GM12875 (cell line): ENCODE data around the gene UBAP2L.
"Not testable (repeated sequence)": the region's sequence is repeated elsewhere in the genome, so short reads cannot be mapped to it uniquely, and the experiment has no call there.

ENCODE experiments used
- H3K4me3 ChIP-seq: one replicate; pipeline ENCODE4 v1.5.1; 2011; ENCODE audit warnings: low read depth, low read length, control low read depth
- TF ChIP-seq, protein P1 (sequence below): IDR thresholded peaks from 2 replicates; pipeline ENCODE4 v1.5.1; 2011; ENCODE audit warnings: low read depth, mild to moderate bottlenecking, control low read depth, inconsistent platforms, low read length, moderate library complexity, borderline replicate concordance; ENCODE audit not compliant: insufficient read depth

The UBAP2L gene

DNA sequence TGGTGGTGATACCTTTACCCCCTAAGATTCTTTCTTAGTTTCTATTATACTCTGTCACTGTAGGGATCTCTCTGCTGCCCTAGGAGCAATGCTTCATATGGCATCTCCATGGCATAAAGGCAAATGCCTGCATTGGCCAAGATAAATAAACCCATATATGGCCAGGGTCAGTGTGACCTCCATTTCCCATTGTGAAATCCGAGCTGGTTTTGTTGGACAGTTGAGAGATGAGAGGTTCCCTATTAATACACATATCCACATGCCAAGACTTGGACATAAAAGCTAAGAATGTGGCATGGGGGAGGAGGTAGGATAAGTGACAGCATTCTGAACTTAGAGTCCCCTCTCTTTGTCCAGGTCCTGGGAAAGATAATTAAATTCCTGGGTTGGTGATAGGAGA lies 30.2 kb upstream of the UBAP2L start:
- TF ChIP-seq, protein P1, sequence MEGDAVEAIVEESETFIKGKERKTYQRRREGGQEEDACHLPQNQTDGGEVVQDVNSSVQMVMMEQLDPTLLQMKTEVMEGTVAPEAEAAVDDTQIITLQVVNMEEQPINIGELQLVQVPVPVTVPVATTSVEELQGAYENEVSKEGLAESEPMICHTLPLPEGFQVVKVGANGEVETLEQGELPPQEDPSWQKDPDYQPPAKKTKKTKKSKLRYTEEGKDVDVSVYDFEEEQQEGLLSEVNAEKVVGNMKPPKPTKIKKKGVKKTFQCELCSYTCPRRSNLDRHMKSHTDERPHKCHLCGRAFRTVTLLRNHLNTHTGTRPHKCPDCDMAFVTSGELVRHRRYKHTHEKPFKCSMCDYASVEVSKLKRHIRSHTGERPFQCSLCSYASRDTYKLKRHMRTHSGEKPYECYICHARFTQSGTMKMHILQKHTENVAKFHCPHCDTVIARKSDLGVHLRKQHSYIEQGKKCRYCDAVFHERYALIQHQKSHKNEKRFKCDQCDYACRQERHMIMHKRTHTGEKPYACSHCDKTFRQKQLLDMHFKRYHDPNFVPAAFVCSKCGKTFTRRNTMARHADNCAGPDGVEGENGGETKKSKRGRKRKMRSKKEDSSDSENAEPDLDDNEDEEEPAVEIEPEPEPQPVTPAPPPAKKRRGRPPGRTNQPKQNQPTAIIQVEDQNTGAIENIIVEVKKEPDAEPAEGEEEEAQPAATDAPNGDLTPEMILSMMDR: no peak
- no peak overlapping the region for H3K4me3 ChIP-seq

DNA sequence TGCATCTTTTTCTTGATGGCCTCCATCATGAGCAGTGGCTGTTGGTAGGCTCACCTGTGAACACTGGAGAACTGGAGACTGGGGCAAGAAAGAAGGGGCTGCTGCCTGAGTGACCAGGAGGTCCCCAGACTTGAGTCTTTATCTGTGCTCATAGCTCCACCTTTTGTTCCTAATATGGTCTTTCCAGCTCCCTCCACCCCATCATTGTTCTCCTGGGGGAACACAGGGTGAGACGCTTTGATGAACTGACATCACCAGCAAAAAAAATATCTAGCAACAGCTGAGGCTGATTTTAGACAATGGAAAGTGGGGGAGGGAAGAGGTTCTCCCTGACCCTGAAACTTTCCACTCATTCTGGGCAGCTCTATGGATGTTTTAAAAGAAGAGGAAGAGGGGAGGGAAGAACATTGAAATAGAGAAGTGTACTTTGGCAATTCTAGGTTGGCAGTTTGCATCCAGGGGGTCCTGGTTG lies 28.7 kb upstream of the UBAP2L start, which contains the start of gene TPM3:
Gene TPM3 (minus strand): TSS at position 111 of the 472 bp plus-strand sequence. CDS start 82 bp downstream, at position 29.
- TF ChIP-seq, protein P1: no peak

DNA sequence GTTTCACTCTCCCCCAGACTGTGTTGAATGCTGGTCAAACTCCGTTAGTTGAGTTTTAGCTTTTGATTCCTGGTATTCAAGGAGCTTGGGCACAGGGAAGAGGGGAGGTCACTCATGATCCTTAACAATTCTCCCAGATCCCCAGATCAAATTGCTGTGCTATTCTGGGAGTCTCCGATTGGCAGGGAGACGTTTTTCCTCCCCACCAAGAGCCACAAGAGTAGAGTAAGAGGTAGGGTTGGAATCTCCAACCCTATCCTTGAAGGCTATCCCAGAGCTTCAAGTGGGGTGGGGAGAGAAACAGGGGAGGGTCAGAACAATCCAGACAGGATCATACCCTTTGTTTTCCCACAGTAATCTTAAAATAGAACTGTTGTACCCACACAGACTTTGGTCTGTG lies 28.3 kb upstream of the UBAP2L start:
- no peak overlapping the region for H3K4me3 ChIP-seq
- TF ChIP-seq, protein P1: no peak

More for the DNA sequence above, 28.7 kb upstream of the UBAP2L start, which contains the start of gene TPM3:
- H3K4me3 ChIP-seq: no peak within 1 kb of the TSS

DNA sequence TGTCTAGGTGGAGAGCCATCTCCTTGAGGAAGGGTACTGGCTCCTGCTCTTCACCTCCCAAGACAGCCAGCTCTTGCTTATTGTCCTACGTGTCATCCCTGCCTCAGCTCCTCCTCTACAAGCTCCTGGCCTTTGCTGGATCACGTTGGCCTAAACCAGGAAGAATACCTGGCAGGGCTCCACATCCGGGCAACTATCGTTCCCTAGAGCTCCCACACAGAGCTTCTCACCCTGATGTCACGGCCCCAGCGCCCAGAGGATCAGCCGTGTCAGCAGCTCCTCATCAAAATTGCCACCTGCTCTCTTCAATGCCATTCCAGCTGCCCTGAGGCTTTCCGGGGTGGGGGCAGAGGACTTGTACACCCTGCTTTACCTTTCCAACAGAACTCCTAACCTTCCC lies 26.9 kb upstream of the UBAP2L start:
- H3K4me3 ChIP-seq: no peak overlapping the region
- TF ChIP-seq, protein P1: no peak

DNA sequence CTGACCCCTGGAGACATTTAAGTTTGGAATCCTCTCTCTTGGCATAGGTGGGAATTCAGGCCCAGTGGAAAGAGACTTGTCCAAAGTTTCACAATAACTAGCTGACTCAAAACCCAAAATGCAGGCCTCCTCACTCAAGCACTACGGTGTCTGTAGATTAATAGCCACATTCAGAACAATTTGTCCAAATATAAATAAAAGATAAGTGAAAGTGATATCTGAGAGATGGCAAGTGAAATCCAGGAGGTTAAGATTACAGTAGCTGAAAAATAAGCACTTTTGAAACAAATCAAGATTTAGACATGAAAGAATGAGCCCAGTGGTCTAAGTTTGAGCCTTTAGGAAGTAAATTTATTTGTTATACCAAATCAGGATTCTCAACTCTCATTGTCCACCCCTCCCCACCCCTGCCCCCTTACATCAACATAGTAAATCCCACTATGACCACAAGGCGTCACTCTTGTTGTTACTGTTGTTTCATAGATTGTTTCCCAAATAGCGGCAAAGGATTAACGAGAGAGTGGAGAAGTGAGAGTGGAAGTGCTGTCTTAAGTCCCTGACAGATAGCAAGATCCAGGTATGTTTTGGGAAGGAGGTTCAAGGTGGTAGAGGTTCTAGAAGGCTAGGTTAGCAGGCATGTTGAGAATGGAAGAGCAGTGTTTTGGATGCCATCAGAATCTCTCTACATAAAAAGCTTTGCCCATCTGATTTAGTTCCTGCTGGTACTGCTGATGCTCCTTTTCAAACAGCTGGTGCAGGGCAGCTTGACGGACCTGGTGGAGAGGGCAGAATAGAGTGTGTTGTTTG lies 21.8 kb upstream of the UBAP2L start:
- TF ChIP-seq, protein P1: peak; percentile 51; the same call in 1 of the 2 replicates
- H3K4me3 ChIP-seq: no peak overlapping the region

DNA sequence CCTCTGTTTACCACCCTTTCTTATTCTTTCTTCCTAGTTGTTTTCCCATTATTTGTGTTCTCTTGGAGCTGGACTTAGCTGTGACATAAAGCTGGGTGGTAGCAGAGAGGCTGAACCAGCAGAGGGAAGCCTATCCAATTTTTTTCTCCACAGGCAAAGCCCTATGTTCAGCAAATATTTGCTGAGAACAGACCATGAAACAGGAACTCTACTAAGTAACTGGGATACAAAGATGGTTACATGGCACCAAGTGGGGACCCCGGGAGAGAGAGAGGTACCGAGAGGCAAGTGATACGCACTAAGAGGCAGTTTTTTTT lies 21.2 kb upstream of the UBAP2L start:
- H3K4me3 ChIP-seq: no peak overlapping the region
- TF ChIP-seq, protein P1: no peak

DNA sequence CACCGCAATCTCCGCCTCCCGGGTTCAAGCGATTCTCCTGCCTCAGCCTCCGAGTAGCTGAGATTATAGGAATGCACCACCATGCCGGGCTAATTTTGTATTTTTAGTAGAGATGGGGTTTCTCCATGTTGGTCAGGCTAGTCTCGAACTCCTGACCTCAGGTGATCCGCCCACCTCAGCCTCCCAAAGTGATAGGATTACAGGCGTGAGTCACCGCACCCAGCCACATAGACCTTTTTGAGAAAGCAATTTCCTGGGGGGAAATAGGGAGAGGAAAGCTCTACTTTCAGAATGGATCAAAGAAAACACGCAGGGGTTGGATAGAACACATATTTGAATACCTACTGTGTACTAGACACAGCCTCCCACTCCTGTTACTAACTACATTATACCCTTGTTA lies 15.0 kb upstream of the UBAP2L start:
- H3K4me3 ChIP-seq: not testable (repeated sequence)
